K562 (cell line): Measurements from ENCODE around the gene PTH2. TPM values are rescaled to one million over a fixed set of nuclear protein-coding genes. Genes with fewer than 3 reads are reported as not detected.

ENCODE experiments used
- CBX8 ChIP-seq: fragments of 200-600 bp; sonication (generic); IDR thresholded peaks from 2 replicates; pipeline ENCODE4 v1.6.1; 2012; ENCODE audit warnings: borderline replicate concordance, mixed run types, low read depth, mild to moderate bottlenecking, moderate library complexity, mixed read lengths, low read length, control low read depth, inconsistent platforms; ENCODE audit not compliant: poor library complexity, severe bottlenecking; ENCODE audit errors: extremely low read depth
- ETV1 ChIP-seq: fragments of 450-650 bp; conservative IDR thresholded peaks from 2 replicates; pipeline ENCODE4 v1.6.1; 2016; ENCODE audit warnings: missing genetic modification characterization, control low read depth, low read depth, missing compliant biosample characterization
- KDM1A ChIP-seq, 2 experiments: fragments of 450-650 bp; IDR thresholded peaks; 2 replicates each; pipeline ENCODE4 v1.6.1; 2016; ENCODE audit warnings: mild to moderate bottlenecking in 2 of 2
- POLR2B ChIP-seq: fragments of 450-650 bp; IDR thresholded peaks from 2 replicates; pipeline ENCODE4 v1.6.1; 2018; ENCODE audit warnings: low read depth; ENCODE audit not compliant: partially characterized antibody
- PURB ChIP-seq: sonication (generic); formaldehyde crosslinking; IDR thresholded peaks from 2 replicates; pipeline ENCODE4 v1.9.0; 2021; ENCODE audit warnings: low read depth, mild to moderate bottlenecking, missing genetic modification reagents
- SMARCC2 ChIP-seq: fragments of 450-650 bp; IDR thresholded peaks from 2 replicates; pipeline ENCODE4 v1.6.1; 2017; ENCODE audit warnings: antibody characterized with exemption, moderate library complexity, mild to moderate bottlenecking, low read depth
- TAF7 ChIP-seq: fragments of 450-650 bp; IDR thresholded peaks from 2 replicates; pipeline ENCODE4 v1.6.1; 2016; ENCODE audit warnings: missing genetic modification characterization, missing compliant biosample characterization
- USF1 ChIP-seq: sonication (generic); formaldehyde crosslinking; IDR thresholded peaks from 2 replicates; pipeline ENCODE4 v1.9.0; 2022; ENCODE audit warnings: mild to moderate bottlenecking, missing genetic modification reagents
- ZFX ChIP-seq: sonication (generic); formaldehyde crosslinking; IDR thresholded peaks from 2 replicates; pipeline ENCODE4 v1.8.0; 2022; ENCODE audit warnings: mild to moderate bottlenecking, missing genetic modification reagents, moderate library complexity
- ZHX1 ChIP-seq: fragments of 150-350 bp; conservative IDR thresholded peaks from 2 replicates; pipeline ENCODE4 v1.6.1; 2014; ENCODE audit warnings: low read length
- ZNF146 ChIP-seq: IDR thresholded peaks from one replicate; pipeline ENCODE4 v1.6.1; 2018; ENCODE audit warnings: missing compliant biosample characterization; ENCODE audit not compliant: unreplicated experiment
- ZNF589 ChIP-seq: fragments of 200-800 bp; sonication (Bioruptor generic); IDR thresholded peaks from 2 replicates; pipeline ENCODE4 v1.6.1; 2016; ENCODE audit warnings: low read depth, missing genetic modification characterization, missing compliant biosample characterization
- polyA plus RNA-seq, 8 experiments: library from polyadenylated mRNA; depleted of rRNA in 4 of 8; stranded (reverse) in 5 of 8; unstranded in 3 of 8; fragments of >200 nt; fragmentation: Nextera tagmentation in 2 of 8; fragmentation: Illumina TruSeq in 1 of 8; extraction: Ambion mirVana in 2 of 8; extraction: Trizol in 1 of 8; gene quantifications; 2 replicates each; pipeline versions ENCODE4 v1.2.1 to v1.2.3, GENCODE V29; 2011 to 2014; ENCODE audit warnings: inconsistent platforms in 1 of 8, missing spikeins in 1 of 8
- total RNA-seq, 7 experiments: library from RNA; depleted of rRNA in 6 of 7; stranded (reverse); fragments of >200 nt in 6 of 7; fragmentation: Illumina TruSeq in 2 of 7; extraction: Trizol in 2 of 7; gene quantifications; 2 replicates each; pipeline versions ENCODE4 v1.2.1 to v1.2.3, GENCODE V29; 2011 to 2021; ENCODE audit warnings: low replicate concordance in 1 of 7
- TF ChIP-seq, protein P1 (sequence below): fragments of 450-650 bp; IDR thresholded peaks from 2 replicates; pipeline ENCODE4 v1.6.1; 2016; ENCODE audit warnings: mild to moderate bottlenecking, moderate library complexity

Gene PTH2
- total and polyA plus RNA-seq, 9 of the 15 experiments (the other 6 are each of a cell fraction or from before 2014, with no cell fraction given), result 1.3 TPM; not detected in 8

DNA sequence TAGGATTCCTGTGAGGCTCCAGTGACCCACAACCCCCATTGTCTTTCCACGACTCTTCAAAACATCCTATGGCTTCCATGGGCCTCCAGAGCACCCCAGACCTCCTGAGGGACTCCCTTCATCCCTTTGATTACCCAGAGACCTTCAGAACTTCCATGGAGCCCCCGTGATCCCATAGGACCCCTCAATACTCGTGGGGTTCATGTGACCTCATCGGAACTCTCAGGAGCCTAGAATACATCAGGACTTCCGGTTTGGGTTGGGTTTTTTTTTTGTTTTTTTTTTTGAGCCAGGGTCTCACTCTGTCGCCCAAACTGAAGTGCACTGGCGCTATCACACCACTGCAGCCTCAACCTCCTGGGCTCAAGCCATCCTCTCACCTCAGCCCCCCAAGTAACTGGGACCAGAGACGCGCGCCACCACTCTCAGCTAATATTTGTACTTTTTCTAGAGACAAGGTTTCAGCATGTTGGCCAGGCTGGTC, 30.6 kb upstream of the PTH2 start (continued):
- TF ChIP-seq, protein P1, sequence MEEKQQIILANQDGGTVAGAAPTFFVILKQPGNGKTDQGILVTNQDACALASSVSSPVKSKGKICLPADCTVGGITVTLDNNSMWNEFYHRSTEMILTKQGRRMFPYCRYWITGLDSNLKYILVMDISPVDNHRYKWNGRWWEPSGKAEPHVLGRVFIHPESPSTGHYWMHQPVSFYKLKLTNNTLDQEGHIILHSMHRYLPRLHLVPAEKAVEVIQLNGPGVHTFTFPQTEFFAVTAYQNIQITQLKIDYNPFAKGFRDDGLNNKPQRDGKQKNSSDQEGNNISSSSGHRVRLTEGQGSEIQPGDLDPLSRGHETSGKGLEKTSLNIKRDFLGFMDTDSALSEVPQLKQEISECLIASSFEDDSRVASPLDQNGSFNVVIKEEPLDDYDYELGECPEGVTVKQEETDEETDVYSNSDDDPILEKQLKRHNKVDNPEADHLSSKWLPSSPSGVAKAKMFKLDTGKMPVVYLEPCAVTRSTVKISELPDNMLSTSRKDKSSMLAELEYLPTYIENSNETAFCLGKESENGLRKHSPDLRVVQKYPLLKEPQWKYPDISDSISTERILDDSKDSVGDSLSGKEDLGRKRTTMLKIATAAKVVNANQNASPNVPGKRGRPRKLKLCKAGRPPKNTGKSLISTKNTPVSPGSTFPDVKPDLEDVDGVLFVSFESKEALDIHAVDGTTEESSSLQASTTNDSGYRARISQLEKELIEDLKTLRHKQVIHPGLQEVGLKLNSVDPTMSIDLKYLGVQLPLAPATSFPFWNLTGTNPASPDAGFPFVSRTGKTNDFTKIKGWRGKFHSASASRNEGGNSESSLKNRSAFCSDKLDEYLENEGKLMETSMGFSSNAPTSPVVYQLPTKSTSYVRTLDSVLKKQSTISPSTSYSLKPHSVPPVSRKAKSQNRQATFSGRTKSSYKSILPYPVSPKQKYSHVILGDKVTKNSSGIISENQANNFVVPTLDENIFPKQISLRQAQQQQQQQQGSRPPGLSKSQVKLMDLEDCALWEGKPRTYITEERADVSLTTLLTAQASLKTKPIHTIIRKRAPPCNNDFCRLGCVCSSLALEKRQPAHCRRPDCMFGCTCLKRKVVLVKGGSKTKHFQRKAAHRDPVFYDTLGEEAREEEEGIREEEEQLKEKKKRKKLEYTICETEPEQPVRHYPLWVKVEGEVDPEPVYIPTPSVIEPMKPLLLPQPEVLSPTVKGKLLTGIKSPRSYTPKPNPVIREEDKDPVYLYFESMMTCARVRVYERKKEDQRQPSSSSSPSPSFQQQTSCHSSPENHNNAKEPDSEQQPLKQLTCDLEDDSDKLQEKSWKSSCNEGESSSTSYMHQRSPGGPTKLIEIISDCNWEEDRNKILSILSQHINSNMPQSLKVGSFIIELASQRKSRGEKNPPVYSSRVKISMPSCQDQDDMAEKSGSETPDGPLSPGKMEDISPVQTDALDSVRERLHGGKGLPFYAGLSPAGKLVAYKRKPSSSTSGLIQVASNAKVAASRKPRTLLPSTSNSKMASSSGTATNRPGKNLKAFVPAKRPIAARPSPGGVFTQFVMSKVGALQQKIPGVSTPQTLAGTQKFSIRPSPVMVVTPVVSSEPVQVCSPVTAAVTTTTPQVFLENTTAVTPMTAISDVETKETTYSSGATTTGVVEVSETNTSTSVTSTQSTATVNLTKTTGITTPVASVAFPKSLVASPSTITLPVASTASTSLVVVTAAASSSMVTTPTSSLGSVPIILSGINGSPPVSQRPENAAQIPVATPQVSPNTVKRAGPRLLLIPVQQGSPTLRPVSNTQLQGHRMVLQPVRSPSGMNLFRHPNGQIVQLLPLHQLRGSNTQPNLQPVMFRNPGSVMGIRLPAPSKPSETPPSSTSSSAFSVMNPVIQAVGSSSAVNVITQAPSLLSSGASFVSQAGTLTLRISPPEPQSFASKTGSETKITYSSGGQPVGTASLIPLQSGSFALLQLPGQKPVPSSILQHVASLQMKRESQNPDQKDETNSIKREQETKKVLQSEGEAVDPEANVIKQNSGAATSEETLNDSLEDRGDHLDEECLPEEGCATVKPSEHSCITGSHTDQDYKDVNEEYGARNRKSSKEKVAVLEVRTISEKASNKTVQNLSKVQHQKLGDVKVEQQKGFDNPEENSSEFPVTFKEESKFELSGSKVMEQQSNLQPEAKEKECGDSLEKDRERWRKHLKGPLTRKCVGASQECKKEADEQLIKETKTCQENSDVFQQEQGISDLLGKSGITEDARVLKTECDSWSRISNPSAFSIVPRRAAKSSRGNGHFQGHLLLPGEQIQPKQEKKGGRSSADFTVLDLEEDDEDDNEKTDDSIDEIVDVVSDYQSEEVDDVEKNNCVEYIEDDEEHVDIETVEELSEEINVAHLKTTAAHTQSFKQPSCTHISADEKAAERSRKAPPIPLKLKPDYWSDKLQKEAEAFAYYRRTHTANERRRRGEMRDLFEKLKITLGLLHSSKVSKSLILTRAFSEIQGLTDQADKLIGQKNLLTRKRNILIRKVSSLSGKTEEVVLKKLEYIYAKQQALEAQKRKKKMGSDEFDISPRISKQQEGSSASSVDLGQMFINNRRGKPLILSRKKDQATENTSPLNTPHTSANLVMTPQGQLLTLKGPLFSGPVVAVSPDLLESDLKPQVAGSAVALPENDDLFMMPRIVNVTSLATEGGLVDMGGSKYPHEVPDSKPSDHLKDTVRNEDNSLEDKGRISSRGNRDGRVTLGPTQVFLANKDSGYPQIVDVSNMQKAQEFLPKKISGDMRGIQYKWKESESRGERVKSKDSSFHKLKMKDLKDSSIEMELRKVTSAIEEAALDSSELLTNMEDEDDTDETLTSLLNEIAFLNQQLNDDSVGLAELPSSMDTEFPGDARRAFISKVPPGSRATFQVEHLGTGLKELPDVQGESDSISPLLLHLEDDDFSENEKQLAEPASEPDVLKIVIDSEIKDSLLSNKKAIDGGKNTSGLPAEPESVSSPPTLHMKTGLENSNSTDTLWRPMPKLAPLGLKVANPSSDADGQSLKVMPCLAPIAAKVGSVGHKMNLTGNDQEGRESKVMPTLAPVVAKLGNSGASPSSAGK, result no peak
- TF ChIP-seq ZHX1, result no peak
- TF ChIP-seq ETV1 (tag), result peak; percentile 84; the same call in 1 of the 2 replicates
- TF ChIP-seq PURB, result no peak
- TF ChIP-seq ZNF589 (CRISPR knock-in tag), result 0 out of 2 replicates have a peak, but pooled peaks have one; percentile 24
- TF ChIP-seq USF1 (CRISPR knock-in tag), result no peak
- TF ChIP-seq CBX8, result no peak
- no peak for TF ChIP-seq POLR2B
- no peak for TF ChIP-seq TAF7 (tag)
- no peak for TF ChIP-seq ZNF146 (CRISPR knock-in tag)
- no peak for TF ChIP-seq ZFX
- 0 out of 2 replicates have a peak, but pooled peaks have one; percentile 14 for TF ChIP-seq SMARCC2
- no peak for TF ChIP-seq KDM1A (IDR thresholded peaks at IDR 0.05)
